Measurements from ENCODE around the gene THEM4.
"Not testable (repeated sequence)": the region's sequence is repeated elsewhere in the genome, so short reads cannot be mapped to it uniquely, and the experiment has no call there.

THEM4 gene

DNA sequence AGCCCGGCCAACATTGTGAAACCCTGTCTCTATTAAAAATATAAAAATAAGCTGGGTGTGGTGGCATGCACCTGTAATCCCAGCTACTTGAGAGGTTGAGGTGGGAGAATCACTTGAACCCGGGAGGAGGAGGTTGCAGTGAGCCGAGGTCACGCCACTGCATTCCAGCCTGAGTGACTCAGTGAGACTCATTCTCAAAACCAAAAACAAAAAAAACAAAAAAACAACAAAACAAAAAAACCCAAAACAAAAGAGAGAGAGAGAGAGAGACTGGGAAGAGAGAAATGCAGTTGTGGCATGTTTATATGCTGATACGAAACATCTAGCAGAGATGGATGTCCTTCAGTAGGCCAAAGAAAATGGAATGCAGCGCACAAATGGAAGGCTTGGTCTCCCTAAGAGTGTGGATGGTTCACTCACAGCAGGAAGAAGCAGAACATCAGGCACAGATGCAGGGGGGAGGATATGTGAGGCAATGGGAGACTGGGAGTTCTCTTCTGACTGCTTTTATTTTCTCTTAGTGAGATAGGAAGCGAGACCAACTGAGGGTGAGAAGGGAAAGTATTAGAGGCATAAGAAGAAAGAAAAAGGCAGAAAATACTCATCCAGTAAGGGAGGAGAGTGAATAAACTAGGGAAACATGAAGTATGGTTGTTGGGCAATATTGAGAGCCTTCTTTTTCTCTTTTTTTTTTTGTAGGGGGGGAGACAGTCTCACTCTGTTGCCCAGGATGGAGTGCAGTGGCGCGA lies 16.0 kb downstream of the THEM4 start:
- H3K4me3 ChIP-seq (ENCODE audit: low read depth, low read length) = no peak overlapping the region
- TF ChIP-seq, protein P1, sequence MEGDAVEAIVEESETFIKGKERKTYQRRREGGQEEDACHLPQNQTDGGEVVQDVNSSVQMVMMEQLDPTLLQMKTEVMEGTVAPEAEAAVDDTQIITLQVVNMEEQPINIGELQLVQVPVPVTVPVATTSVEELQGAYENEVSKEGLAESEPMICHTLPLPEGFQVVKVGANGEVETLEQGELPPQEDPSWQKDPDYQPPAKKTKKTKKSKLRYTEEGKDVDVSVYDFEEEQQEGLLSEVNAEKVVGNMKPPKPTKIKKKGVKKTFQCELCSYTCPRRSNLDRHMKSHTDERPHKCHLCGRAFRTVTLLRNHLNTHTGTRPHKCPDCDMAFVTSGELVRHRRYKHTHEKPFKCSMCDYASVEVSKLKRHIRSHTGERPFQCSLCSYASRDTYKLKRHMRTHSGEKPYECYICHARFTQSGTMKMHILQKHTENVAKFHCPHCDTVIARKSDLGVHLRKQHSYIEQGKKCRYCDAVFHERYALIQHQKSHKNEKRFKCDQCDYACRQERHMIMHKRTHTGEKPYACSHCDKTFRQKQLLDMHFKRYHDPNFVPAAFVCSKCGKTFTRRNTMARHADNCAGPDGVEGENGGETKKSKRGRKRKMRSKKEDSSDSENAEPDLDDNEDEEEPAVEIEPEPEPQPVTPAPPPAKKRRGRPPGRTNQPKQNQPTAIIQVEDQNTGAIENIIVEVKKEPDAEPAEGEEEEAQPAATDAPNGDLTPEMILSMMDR (IDR thresholded peaks at IDR 0.05; ENCODE audit: low read depth, low read length, missing control alignments) = no peak
- DNase-seq (ENCODE audit: low read depth) = no peak
- in situ Hi-C loops (cut with HindIII; ENCODE audit: low sequenced_read_pairs) = no loop called here

DNA sequence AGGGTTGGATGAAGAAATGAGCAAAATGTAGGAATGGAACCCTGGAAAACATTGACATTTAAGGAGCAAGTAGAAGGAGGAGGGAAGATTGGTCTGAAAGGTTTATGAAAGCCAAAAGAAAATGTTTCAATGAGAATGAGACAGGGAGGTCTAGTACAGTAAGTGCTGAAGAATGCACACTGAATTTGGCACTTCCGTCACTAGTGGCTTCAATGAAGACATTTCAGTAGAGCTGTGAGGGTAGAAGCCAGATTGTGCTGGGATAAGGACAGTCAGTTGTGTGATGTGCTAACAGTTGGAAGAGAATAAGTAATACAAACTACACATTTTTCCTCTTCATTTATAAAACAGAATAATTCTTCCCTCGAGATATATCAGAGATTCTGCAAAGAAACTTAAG lies 17.1 kb downstream of the THEM4 start:
- in situ Hi-C loops (cut with HindIII; ENCODE audit: low sequenced_read_pairs) = no loop called here
- no peak overlapping the region for H3K4me3 ChIP-seq (ENCODE audit: low read depth, low read length)
- TF ChIP-seq, protein P1 (IDR thresholded peaks at IDR 0.05; ENCODE audit: low read depth, low read length, missing control alignments) = no peak
- no peak for DNase-seq (ENCODE audit: low read depth)

DNA sequence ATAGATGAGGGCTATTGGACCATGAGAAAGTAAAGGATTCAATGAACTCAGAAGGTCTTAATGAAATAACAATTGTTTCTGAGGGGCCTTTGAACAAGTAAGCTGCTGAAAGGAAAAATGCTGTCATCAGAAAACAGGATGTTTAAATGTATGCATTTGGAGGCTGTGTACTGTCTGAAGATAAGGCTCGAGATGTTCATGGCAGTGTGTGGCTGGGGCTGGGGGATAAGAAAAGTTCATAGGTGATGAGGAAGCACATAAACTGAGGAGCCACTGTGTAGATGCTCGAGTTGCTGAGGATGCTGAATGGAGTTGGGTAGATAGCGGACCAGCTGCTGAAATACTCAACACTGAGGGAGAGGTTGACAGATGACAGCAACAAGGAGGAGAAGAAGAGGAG lies 17.8 kb downstream of the THEM4 start:
- in situ Hi-C loops (cut with HindIII; ENCODE audit: low sequenced_read_pairs) = no loop called here
- no peak overlapping the region for H3K4me3 ChIP-seq (ENCODE audit: low read depth, low read length)
- no peak for DNase-seq (ENCODE audit: low read depth)
- TF ChIP-seq, protein P1 (IDR thresholded peaks at IDR 0.05; ENCODE audit: low read depth, low read length, missing control alignments) = no peak

DNA sequence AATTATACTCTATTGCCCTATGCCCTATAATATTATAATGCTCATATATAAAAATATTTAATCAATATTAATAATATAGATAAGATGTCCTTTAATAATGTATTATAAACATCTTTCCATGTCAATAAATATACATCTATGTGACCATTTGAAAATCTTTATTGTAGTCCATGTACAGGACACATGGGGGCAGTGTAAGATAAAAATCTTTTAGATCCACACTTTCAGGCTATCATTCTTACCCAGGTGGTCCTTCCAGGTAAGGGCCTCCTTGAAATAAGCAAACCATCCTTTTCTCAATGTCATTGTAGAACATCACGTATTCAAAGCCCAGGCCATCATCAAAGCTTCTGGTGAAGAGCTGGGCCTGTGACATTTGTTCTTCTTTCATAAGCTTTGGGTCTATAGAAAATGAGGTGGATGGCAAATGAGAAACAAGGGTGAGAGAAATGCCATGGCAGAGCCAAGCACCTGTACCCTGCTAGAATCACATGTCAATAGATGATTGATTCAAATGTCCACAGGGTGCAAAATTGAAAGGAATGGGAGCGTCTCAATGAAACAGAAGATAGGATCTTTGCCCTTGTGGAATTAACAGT lies 20.2 kb downstream of the THEM4 start:
- DNase-seq (ENCODE audit: low read depth) = no peak
- in situ Hi-C loops (cut with HindIII; ENCODE audit: low sequenced_read_pairs) = no loop called here
- no peak overlapping the region for H3K4me3 ChIP-seq (ENCODE audit: low read depth, low read length)
- TF ChIP-seq, protein P1 (IDR thresholded peaks at IDR 0.05; ENCODE audit: low read depth, low read length, missing control alignments) = no peak

DNA sequence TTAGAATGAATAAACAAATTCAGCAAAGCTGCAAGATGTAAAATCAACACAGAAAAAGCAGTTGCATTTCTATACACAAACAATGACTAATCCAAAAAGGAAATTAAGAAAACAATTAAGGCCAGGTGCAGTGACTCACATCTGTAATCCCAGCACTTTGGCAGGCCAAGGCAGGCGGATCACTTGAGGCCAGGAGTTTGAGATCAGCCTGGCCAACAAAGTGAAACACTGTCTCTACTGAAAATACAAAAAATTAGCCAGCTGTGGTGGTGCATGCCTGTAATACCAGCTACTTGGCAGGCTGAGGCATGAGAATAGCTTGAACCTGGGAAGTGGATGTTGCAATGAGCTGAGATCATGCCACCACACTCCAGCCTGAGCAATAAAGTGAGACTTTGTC lies 22.3 kb downstream of the THEM4 start:
- TF ChIP-seq, protein P1 (IDR thresholded peaks at IDR 0.05; ENCODE audit: low read depth, low read length, missing control alignments) = no peak
- H3K4me3 ChIP-seq (ENCODE audit: low read depth, low read length) = no peak overlapping the region
- no peak for DNase-seq (ENCODE audit: low read depth)
- in situ Hi-C loops (cut with HindIII; ENCODE audit: low sequenced_read_pairs) = no loop called here

DNA sequence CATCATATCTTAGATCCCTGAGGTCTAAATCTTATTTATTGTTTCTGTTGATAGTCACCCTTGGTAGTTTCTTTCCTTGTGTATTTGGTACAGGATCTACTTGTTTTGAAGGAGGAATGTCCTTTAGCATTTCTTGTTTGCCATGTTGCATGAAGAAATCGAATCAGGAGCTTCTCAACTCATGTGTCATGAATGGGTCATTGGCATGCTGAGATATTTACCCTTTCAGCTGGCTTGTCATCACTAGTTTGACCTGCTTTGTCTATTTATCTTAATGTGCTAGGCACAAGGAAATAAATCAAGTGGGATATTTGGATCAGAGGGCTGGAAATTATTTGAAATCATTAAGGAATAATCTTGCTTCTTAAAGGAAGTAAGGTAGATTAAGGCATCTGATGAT lies 23.8 kb downstream of the THEM4 start:
- in situ Hi-C loops (cut with HindIII; ENCODE audit: low sequenced_read_pairs) = no loop called here
- H3K4me3 ChIP-seq (ENCODE audit: low read depth, low read length) = no peak overlapping the region
- DNase-seq (ENCODE audit: low read depth) = no peak
- TF ChIP-seq, protein P1 (IDR thresholded peaks at IDR 0.05; ENCODE audit: low read depth, low read length, missing control alignments) = no peak

DNA sequence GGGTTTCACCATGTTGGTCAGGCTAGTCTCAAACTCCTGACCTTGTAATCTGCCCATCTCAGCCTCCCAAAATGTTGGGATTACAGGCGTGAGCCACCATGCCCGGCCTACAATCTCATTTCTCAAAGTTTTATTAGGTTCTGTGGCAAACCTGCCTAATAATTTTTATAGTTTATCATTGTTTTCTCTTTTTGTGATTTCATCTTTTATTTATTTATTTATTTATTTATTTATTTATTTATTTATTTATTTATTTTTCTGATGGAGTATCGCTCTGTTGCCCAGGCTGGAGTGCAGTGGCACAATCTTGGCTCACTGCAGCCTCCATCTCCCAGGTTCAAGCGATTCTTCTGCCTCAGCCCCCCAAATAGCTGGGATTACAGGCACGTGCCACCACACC lies 24.4 kb downstream of the THEM4 start:
- in situ Hi-C loops (cut with HindIII; ENCODE audit: low sequenced_read_pairs); DNase-seq (ENCODE audit: low read depth); H3K4me3 ChIP-seq (ENCODE audit: low read depth, low read length): not testable (repeated sequence)

DNA sequence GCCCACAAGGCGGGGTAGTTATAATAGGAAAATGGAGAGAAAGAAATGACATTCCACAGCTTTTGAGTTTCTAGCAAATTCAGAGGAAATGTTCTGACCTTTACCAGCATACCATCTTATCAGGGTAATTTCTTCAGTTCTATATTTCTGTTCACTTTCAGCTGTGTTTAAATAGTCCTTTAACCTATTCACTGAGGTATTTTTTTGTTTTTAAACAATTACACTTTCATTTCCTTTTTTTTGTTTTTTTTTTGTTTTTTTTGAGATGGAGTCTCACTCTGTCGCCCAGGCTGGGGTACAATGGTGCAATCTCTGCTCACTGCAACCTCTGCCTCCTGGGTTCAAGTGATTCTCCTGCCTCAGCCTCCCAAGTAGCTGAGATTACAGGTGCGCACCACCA lies 24.9 kb downstream of the THEM4 start:
- in situ Hi-C loops (cut with HindIII; ENCODE audit: low sequenced_read_pairs); DNase-seq (ENCODE audit: low read depth); H3K4me3 ChIP-seq (ENCODE audit: low read depth, low read length): not testable (repeated sequence)

DNA sequence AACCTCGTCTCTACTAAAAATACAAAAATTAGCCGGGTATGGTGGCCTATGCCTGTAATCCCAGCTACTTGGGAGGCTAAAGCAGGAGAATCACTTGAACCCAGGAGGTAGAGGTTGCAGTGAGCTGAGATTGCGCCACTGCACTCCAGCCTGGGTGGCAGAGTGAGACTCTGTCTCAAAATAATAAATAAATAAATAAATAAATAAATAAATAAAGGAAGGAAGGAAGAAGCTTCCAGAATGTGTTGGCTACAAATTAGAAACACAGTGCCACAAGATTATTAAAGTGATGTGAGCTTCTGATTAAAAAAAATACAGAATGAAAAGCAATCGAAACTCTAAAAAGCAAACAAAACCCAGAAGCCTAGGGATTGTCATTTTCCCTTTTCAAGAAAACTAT lies 25.4 kb downstream of the THEM4 start:
- in situ Hi-C loops (cut with HindIII; ENCODE audit: low sequenced_read_pairs); H3K4me3 ChIP-seq (ENCODE audit: low read depth, low read length); DNase-seq (ENCODE audit: low read depth): not testable (repeated sequence)

DNA sequence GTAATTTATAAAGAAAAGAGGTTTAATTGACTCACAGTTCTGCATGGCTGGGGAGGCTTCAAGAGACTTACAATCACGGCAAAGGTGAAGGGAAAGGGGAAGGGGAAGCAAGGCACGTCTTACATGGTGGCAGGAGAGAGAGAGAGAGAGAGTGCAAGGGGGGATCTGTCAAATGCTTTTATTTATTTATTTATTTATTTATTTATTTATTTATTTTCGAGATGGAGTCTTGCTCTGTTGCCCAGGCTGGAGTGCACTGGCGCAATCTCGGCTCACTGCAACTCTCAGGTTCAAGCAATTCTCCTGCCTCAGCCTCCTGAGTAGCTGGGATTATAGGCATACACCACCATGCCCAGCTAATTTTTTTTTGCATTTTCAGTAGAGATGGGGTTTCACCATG lies 26.4 kb downstream of the THEM4 start:
- in situ Hi-C loops (cut with HindIII; ENCODE audit: low sequenced_read_pairs) = not testable (repeated sequence)

More for the DNA sequence above, 26.4 kb downstream of the THEM4 start:
- H3K4me3 ChIP-seq (ENCODE audit: low read depth, low read length); DNase-seq (ENCODE audit: low read depth): not testable (repeated sequence)

Measured in astrocyte of the cerebellum (primary cell).